ENCODE measurements around the gene HAT1. TPM values are rescaled to one million over a fixed set of nuclear protein-coding genes. Genes with fewer than 3 reads are reported as not detected.

HAT1 gene
- total RNA-seq, 1 donor from 2014 or later: 30.0 TPM

DNA sequence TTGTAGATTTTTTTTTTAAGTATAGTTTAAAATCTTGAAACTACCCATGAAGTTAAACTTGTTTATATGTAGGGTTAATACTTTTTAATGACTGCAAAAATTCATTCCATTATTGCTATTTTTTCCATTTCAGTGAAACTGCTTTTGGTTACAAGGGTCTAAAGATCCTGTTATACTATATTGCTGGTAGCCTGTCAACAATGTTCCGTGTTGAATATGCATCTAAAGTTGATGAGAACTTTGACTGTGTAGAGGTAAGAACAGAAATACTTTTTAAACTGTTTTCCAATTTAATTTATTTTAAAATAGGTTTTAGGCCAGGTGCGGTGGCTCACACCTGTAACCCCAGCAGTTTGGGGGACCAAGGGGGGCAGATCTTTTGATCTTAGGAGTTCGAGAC, 30.5 kb downstream of the HAT1 start:
- no peak for DNase-seq (ENCODE audit: extremely low spot score in 2 of 2)
- intact Hi-C loops (cut with DNase I): no loop called here
- no peaks in the 10 kb centered on the region for H3K27me3 ChIP-seq
- no peaks in the 10 kb centered on the region for H3K9me3 ChIP-seq
- TF ChIP-seq, protein P1, sequence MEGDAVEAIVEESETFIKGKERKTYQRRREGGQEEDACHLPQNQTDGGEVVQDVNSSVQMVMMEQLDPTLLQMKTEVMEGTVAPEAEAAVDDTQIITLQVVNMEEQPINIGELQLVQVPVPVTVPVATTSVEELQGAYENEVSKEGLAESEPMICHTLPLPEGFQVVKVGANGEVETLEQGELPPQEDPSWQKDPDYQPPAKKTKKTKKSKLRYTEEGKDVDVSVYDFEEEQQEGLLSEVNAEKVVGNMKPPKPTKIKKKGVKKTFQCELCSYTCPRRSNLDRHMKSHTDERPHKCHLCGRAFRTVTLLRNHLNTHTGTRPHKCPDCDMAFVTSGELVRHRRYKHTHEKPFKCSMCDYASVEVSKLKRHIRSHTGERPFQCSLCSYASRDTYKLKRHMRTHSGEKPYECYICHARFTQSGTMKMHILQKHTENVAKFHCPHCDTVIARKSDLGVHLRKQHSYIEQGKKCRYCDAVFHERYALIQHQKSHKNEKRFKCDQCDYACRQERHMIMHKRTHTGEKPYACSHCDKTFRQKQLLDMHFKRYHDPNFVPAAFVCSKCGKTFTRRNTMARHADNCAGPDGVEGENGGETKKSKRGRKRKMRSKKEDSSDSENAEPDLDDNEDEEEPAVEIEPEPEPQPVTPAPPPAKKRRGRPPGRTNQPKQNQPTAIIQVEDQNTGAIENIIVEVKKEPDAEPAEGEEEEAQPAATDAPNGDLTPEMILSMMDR (IDR thresholded peaks at IDR 0.05): no peak
- TF ChIP-seq POLR2A (IDR thresholded peaks at IDR 0.05) (no peak), POLR2AphosphoS5 (IDR thresholded peaks at IDR 0.05; ENCODE audit: insufficient read depth in 1 of 2, low read depth in 1 of 2) (no peak)
- H3K27ac ChIP-seq: no peak overlapping the region
- no peaks in the 10 kb centered on the region for H3K36me3 ChIP-seq
- no peak overlapping the region for H3K4me3 ChIP-seq
- H3K4me1 ChIP-seq: no peaks in the 10 kb centered on the region

DNA sequence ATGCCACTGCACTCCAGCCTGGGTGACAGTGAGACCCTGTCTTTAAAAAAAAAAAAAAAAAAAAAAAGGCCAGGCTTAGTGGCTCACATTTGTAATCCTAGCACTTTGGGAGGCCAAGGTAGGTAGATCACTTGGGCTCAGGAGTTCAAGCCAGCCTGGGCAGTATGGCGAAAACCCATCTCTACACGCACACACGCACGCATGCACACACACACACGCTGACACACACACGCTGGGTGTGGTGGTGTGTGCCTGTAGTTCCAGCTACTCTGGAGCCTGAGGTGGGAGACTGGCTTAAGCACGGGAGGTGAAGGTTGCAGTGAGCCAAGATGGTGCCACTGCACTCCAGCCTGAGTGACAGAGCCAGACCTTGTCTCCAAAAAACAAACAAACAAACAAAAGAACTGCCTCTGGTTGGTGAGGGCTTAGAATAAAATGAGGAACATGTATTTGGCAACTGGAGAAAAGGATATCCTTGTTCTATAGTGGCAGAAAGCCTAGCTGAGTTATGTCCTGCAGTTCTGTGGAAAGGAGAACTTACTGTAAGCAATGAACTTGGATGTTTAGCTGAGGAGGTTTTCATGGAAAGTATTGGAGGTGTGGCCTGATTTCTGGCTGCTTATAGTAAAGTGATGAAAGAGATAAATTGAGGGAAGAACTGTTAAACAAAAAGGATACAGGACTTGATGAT, 34.0 kb downstream of the HAT1 start:
- H3K27ac ChIP-seq: no peak overlapping the region

DNA sequence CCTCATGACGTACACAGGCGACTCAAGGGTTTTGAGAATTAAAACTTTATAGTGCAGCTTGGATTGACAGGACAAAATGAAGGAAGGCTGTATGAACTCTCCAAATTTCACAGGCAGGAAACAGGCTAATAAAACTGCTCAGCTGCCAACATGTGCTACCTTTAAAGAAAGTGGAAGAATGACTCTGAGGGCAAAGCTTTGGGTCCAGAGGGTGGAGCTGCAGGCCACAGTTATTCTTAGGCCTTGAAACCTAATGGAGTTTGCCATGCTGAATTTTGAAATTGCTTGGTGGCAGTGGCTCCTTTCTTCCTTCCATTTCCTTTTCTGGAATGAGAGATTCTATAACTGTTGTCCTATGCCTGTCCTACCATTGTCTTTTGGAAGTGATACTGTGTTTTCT, 34.8 kb downstream of the HAT1 start:
- intact Hi-C loops (cut with DNase I): no loop called here
- H3K36me3 ChIP-seq: no peaks in the 10 kb centered on the region
- no peak overlapping the region for H3K27ac ChIP-seq
- no peaks in the 10 kb centered on the region for H3K4me1 ChIP-seq
- no peak for DNase-seq (ENCODE audit: extremely low spot score in 2 of 2)
- no peak overlapping the region for H3K4me3 ChIP-seq
- H3K9me3 ChIP-seq: no peaks in the 10 kb centered on the region
- H3K27me3 ChIP-seq: no peaks in the 10 kb centered on the region
- TF ChIP-seq POLR2A (IDR thresholded peaks at IDR 0.05) (no peak), POLR2AphosphoS5 (IDR thresholded peaks at IDR 0.05; ENCODE audit: insufficient read depth in 1 of 2, low read depth in 1 of 2) (no peak)
- TF ChIP-seq, protein P1 (IDR thresholded peaks at IDR 0.05): no peak

More for the DNA sequence above, 34.0 kb downstream of the HAT1 start:
- intact Hi-C loops (cut with DNase I): no loop called here
- no peaks in the 10 kb centered on the region for H3K4me1 ChIP-seq
- no peaks in the 10 kb centered on the region for H3K27me3 ChIP-seq
- H3K9me3 ChIP-seq: no peaks in the 10 kb centered on the region
- no peak overlapping the region for H3K4me3 ChIP-seq
- H3K36me3 ChIP-seq: no peaks in the 10 kb centered on the region
- TF ChIP-seq POLR2AphosphoS5 (IDR thresholded peaks at IDR 0.05; ENCODE audit: insufficient read depth in 1 of 2, low read depth in 1 of 2) (no peak), POLR2A (IDR thresholded peaks at IDR 0.05) (no peak)
- TF ChIP-seq, protein P1 (IDR thresholded peaks at IDR 0.05): no peak
- DNase-seq (ENCODE audit: extremely low spot score in 2 of 2): no peak

DNA sequence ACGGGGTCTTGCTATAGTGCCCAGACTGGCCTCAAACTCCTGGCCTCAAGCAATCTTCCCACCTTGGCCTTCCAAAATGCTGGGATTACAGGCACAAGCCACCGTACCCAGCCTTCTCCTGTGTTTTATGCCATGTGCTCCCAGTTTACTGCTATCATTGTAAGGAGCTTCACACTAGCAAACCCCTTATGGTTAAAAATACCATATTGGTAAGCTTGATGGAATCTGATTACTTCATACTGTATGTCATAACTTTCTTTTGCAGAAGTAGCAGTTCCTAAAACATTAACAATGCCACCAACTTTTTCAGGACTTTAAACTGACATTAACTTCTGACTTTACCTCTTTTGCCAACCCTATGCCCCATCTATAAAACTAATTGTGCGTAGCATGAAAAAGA, 36.2 kb downstream of the HAT1 start:
- Histone ChIP-seq H3K4me1 (no peaks in the 10 kb centered on the region), H3K36me3 (no peaks in the 10 kb centered on the region), H3K27ac (no peak overlapping the region), H3K9me3 (no peaks in the 10 kb centered on the region), H3K27me3 (no peaks in the 10 kb centered on the region), H3K4me3 (no peak overlapping the region)
- TF ChIP-seq POLR2AphosphoS5 (IDR thresholded peaks at IDR 0.05; ENCODE audit: insufficient read depth in 1 of 2, low read depth in 1 of 2): no peak
- no peak for TF ChIP-seq POLR2A (IDR thresholded peaks at IDR 0.05)
- TF ChIP-seq, protein P1 (IDR thresholded peaks at IDR 0.05): no peak
- no peak for DNase-seq (ENCODE audit: extremely low spot score in 2 of 2)
- intact Hi-C loops (cut with DNase I): no loop called here

DNA sequence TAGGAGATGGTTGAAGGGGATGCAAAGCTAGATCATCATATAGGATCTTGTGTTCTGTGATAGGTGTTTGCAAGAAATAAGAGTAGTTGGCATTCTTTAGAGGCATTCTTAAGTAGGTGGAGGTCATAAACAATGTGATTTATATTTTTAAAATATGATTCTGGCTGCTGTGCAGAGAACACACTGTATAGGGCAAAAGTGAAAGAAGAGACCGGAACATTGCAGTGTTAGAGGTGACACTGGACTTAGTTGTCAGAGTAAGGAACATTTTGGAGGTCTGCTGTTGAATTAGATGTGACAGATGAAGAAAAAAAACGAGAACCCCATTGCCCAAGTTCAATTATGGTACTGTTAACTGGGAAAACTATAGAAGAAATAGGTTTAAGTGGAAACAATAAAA, 37.7 kb downstream of the HAT1 start:
- no peaks in the 10 kb centered on the region for H3K9me3 ChIP-seq
- TF ChIP-seq POLR2AphosphoS5 (IDR thresholded peaks at IDR 0.05; ENCODE audit: insufficient read depth in 1 of 2, low read depth in 1 of 2) (no peak), POLR2A (IDR thresholded peaks at IDR 0.05) (no peak)
- TF ChIP-seq, protein P1 (IDR thresholded peaks at IDR 0.05): no peak
- no peaks in the 10 kb centered on the region for H3K27me3 ChIP-seq
- intact Hi-C loops (cut with DNase I): no loop called here
- H3K4me1 ChIP-seq: no peaks in the 10 kb centered on the region
- no peak overlapping the region for H3K4me3 ChIP-seq
- DNase-seq (ENCODE audit: extremely low spot score in 2 of 2): no peak
- no peaks in the 10 kb centered on the region for H3K36me3 ChIP-seq
- no peak overlapping the region for H3K27ac ChIP-seq
